Neural crest cell (in vitro differentiated cells): ENCODE measurements around the gene NLRP3. TPM values are rescaled to one million over a fixed set of nuclear protein-coding genes. Genes with fewer than 3 reads are reported as not detected.

Experiments
- DNase-seq: peaks from one replicate; pipeline ENCODE4 v3.0.0; 2021; ENCODE audit warnings: low read depth, mixed read lengths, low spot score
- H3K27ac Mint-ChIP-seq: one replicate; pipeline ENCODE4 v1.8.0; 2021; ENCODE audit warnings: mild to moderate bottlenecking, mixed read lengths; ENCODE audit not compliant: unreplicated experiment
- H3K27me3 Mint-ChIP-seq: 2 replicates; pipeline ENCODE4 v1.8.0; 2021; ENCODE audit warnings: low read depth, mild to moderate bottlenecking, mixed read lengths
- H3K36me3 Mint-ChIP-seq: 2 replicates; pipeline ENCODE4 v1.8.0; 2021; ENCODE audit warnings: low read depth, mild to moderate bottlenecking, mixed read lengths
- H3K4me1 Mint-ChIP-seq: 2 replicates; pipeline ENCODE4 v1.8.0; 2021; ENCODE audit warnings: mixed read lengths
- H3K4me3 Mint-ChIP-seq: one replicate; pipeline ENCODE4 v1.8.0; 2021; ENCODE audit warnings: mild to moderate bottlenecking, mixed read lengths
- H3K9me3 Mint-ChIP-seq: 2 replicates; pipeline ENCODE4 v1.8.0; 2021; ENCODE audit warnings: mixed read lengths
- total RNA-seq: library from RNA; stranded (reverse); gene quantifications from 2 replicates; pipeline ENCODE4 v1.2.1, GENCODE V29; 2021
- TF ChIP-seq, protein P1 (sequence below): fragments of 200-600 bp; sonication (generic); conservative IDR thresholded peaks from 2 replicates; pipeline ENCODE4 v1.5.0; 2021; ENCODE audit warnings: antibody characterized with exemption, mild to moderate bottlenecking

Gene NLRP3
- total RNA-seq, 1 donor from 2014 or later: 0.07 TPM

DNA sequence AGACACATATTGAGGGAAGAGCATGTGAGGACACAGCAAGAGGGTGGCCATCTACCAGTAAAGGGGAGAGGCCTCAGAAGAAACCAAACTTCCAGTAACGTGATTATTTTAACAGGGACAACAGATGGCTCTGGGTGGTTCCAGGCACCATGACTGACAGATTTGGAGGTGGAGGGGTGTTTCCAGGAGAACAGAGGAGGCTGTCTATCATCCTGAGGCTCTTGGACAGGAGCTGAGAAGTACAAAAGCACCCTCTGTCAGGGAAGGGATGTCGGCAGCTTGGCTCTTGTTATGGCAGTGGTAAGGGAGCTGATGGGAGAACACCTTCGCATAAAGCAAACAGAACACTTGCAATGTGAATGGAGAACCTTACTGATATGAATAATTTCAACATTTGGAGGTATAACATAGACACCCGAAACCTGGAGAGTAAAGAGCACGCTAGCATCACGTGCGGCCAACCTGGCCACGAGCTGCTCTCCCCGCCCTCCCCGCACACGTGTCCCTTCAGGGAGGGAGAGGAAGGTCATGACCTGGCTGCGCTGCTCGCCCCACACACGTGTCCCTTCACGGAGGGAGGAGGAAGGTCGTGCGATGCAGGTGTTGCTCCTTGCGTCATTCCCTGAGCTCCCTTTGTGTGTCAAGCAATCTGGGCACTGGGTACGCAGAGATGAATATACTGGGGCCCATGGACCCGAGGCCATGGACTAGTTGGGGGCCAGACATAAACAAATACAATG is 37.5 kb upstream of the NLRP3 start:
- Mint-ChIP-seq H3K36me3 (peaks cover 4% of the 10 kb centered on the region), H3K9me3 (peaks cover 3% of the 10 kb centered on the region), H3K4me1 (peaks cover 54% of the 10 kb centered on the region), H3K4me3 (no peak overlapping the region), H3K27ac (no peak overlapping the region), H3K27me3 (peaks cover 14% of the 10 kb centered on the region)
- TF ChIP-seq, protein P1, sequence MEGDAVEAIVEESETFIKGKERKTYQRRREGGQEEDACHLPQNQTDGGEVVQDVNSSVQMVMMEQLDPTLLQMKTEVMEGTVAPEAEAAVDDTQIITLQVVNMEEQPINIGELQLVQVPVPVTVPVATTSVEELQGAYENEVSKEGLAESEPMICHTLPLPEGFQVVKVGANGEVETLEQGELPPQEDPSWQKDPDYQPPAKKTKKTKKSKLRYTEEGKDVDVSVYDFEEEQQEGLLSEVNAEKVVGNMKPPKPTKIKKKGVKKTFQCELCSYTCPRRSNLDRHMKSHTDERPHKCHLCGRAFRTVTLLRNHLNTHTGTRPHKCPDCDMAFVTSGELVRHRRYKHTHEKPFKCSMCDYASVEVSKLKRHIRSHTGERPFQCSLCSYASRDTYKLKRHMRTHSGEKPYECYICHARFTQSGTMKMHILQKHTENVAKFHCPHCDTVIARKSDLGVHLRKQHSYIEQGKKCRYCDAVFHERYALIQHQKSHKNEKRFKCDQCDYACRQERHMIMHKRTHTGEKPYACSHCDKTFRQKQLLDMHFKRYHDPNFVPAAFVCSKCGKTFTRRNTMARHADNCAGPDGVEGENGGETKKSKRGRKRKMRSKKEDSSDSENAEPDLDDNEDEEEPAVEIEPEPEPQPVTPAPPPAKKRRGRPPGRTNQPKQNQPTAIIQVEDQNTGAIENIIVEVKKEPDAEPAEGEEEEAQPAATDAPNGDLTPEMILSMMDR: no peak
- no peak for DNase-seq

GRCh38 chr1:247385283-247385682 is 30.7 kb upstream of the NLRP3 start:
- Mint-ChIP-seq H3K27ac (no peak overlapping the region), H3K4me1 (peaks cover 25% of the 10 kb centered on the region), H3K36me3 (no peaks in the 10 kb centered on the region), H3K27me3 (peaks cover 7% of the 10 kb centered on the region), H3K4me3 (no peak overlapping the region), H3K9me3 (no peaks in the 10 kb centered on the region)
- DNase-seq: no peak
- TF ChIP-seq, protein P1: no peak

DNA sequence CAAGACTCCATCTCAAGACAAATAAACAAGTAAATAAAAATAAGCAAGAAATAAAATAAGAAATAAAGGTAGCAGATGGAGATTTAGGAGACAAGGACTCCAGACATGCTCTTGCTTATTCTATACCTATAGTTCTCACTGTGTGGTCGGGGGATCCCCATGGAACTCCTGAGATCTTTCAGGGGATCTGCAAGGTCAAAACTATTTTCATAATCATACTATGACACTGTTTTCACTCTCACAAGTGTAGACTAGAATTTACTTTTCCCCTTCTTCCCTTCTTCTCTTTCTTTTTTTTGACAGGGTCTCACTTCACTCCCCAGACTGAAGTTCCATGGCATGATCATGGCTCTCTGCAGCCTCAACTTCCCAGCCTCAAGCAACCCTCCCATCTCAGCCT is 29.8 kb upstream of the NLRP3 start:
- Mint-ChIP-seq H3K9me3 (no peaks in the 10 kb centered on the region), H3K36me3 (no peaks in the 10 kb centered on the region), H3K4me1 (peaks cover 26% of the 10 kb centered on the region), H3K27me3 (peaks cover 7% of the 10 kb centered on the region), H3K27ac (no peak overlapping the region), H3K4me3 (no peak overlapping the region)
- TF ChIP-seq, protein P1: no peak
- no peak for DNase-seq

GRCh38 chr1:247386687-247387086 is 29.3 kb upstream of the NLRP3 start:
- no peak for DNase-seq
- TF ChIP-seq, protein P1: no peak
- peaks cover 26% of the 10 kb centered on the region for H3K4me1 Mint-ChIP-seq
- no peak overlapping the region for H3K4me3 Mint-ChIP-seq
- no peak overlapping the region for H3K27ac Mint-ChIP-seq
- H3K27me3 Mint-ChIP-seq: peaks cover 7% of the 10 kb centered on the region
- H3K36me3 Mint-ChIP-seq: no peaks in the 10 kb centered on the region
- H3K9me3 Mint-ChIP-seq: no peaks in the 10 kb centered on the region

DNA sequence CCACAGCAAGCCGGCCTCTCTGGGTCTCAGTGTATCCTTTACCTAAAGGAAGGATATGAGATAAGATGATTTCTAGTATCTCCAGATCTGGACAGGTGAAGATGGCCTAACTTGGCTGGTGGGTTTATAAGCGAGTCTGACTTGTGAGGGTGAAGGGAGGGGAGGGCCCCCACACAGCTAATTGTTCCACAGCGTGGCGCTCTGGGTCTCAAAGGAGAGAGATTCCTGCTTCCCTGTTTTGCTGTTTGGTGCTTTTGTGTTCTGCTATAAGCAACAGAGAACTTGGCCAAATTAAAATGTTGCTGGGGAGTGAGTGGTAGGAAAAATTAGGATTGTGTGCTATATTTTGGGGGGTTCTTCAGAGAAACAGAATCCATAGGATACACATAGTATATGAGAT is 28.9 kb upstream of the NLRP3 start:
- TF ChIP-seq, protein P1: no peak
- Mint-ChIP-seq H3K27me3 (peaks cover 7% of the 10 kb centered on the region), H3K4me1 (peaks cover 26% of the 10 kb centered on the region), H3K4me3 (no peak overlapping the region), H3K27ac (no peak overlapping the region), H3K36me3 (no peaks in the 10 kb centered on the region), H3K9me3 (no peaks in the 10 kb centered on the region)
- DNase-seq: no peak
